Breast epithelium (tissue), 4 donors: ENCODE results near the gene CBY2. TPM values are rescaled to one million over a fixed set of nuclear protein-coding genes. Genes with fewer than 3 reads are reported as not detected.

Experiments
- DNase-seq, 2 donors: peaks; one replicate each; pipeline ENCODE4 v3.0.0-alpha.2; 2019; ENCODE audit warnings: low spot score in 2 of 2
- H3K27ac ChIP-seq, 2 donors: fragments of 200-600 bp; sonication (generic) in 1 of 2; one replicate each; pipeline ENCODE4 v1.5.1; 2016 to 2019; ENCODE audit warnings: mild to moderate bottlenecking in 1 of 2
- H3K27me3 ChIP-seq, 2 donors: fragments of 200-600 bp; sonication (generic) in 1 of 2; one replicate each; pipeline versions ENCODE4 v1.5.1 to v1.6.0; 2017 to 2019; ENCODE audit warnings: control low read depth in 1 of 2, mild to moderate bottlenecking in 1 of 2
- H3K36me3 ChIP-seq: fragments of 200-600 bp; one replicate; pipeline ENCODE4 v1.5.1; 2019
- H3K4me1 ChIP-seq, 2 donors: fragments of 200-600 bp; sonication (generic); one replicate each; pipeline ENCODE4 v1.5.1; 2016 to 2019; ENCODE audit warnings: control low read depth in 1 of 2
- H3K4me3 ChIP-seq, 3 donors: fragments of 200-600 bp; sonication (generic); 1 replicate in 2 of 3; 2 replicates in 1 of 3; pipeline ENCODE4 v1.5.1; 2016 to 2019; ENCODE audit warnings: mild to moderate bottlenecking in 3 of 3, moderate library complexity in 2 of 3
- H3K9me3 ChIP-seq, 2 donors: fragments of 200-600 bp; sonication (generic) in 1 of 2; one replicate each; pipeline ENCODE4 v1.5.1; 2016 to 2019; ENCODE audit warnings: control low read depth in 1 of 2
- POLR2A ChIP-seq: fragments of 450-650 bp; IDR thresholded peaks from one replicate; pipeline ENCODE4 v1.6.1; 2016; ENCODE audit warnings: antibody characterized with exemption, mild to moderate bottlenecking, moderate library complexity
- POLR2AphosphoS5 ChIP-seq, 3 donors: sonication (generic); formaldehyde crosslinking; IDR thresholded peaks; one replicate each; pipeline ENCODE4 v1.6.1; 2017; ENCODE audit warnings: antibody characterized with exemption in 3 of 3
- intact Hi-C: fragments of 100-400 bp; cut with DNase I; formaldehyde crosslinking; loops from one replicate; pipeline ENCODE4 v1.15.1; 2023; ENCODE audit warnings: low total_unique reads
- total RNA-seq, 3 donors: library from RNA; depleted of rRNA; stranded (reverse); fragments of >200 nt; gene quantifications; one replicate each; pipeline ENCODE4 v1.1.0, GENCODE V29; 2016
- TF ChIP-seq, protein P1 (sequence below), 3 donors: fragments of 450-650 bp; IDR thresholded peaks; one replicate each; pipeline ENCODE4 v1.5.1; 2016 to 2017; ENCODE audit warnings: antibody characterized with exemption in 3 of 3, mild to moderate bottlenecking in 3 of 3, moderate library complexity in 3 of 3

Gene CBY2
- total RNA-seq, 3 donors from 2014 or later, result not detected

DNA sequence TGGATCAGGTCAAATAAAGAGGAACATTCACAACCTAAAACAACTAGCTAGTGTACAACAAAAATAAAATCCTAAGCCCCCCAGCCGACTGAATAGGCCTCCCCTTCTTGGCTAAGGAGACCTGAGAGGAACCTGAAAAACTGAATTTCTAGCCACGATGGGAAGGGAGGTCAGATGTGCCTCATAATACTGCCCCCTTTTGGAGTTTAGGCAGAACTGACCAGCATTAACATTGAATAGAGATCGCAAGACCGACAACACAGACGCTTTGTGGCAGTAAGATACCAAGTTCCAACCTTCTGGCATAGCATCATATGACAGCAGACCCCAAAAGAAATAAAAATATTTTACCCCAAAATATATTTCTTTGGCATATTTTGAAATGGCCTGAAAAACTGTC lies 15.9 kb downstream of the CBY2 start:
- TF ChIP-seq POLR2AphosphoS5 (IDR thresholded peaks at IDR 0.05) (no peak), POLR2A (no peak)
- TF ChIP-seq, protein P1, sequence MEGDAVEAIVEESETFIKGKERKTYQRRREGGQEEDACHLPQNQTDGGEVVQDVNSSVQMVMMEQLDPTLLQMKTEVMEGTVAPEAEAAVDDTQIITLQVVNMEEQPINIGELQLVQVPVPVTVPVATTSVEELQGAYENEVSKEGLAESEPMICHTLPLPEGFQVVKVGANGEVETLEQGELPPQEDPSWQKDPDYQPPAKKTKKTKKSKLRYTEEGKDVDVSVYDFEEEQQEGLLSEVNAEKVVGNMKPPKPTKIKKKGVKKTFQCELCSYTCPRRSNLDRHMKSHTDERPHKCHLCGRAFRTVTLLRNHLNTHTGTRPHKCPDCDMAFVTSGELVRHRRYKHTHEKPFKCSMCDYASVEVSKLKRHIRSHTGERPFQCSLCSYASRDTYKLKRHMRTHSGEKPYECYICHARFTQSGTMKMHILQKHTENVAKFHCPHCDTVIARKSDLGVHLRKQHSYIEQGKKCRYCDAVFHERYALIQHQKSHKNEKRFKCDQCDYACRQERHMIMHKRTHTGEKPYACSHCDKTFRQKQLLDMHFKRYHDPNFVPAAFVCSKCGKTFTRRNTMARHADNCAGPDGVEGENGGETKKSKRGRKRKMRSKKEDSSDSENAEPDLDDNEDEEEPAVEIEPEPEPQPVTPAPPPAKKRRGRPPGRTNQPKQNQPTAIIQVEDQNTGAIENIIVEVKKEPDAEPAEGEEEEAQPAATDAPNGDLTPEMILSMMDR (IDR thresholded peaks at IDR 0.05), result no peak
- intact Hi-C loops, result no loop called here
- Histone ChIP-seq H3K4me1 (no peaks in the 10 kb centered on the region), H3K9me3 (no peaks in the 10 kb centered on the region), H3K27ac (no peak overlapping the region), H3K27me3 (no peaks in the 10 kb centered on the region), H3K4me3 (no peak overlapping the region), H3K36me3 (no peaks in the 10 kb centered on the region)
- DNase-seq, result no peak

DNA sequence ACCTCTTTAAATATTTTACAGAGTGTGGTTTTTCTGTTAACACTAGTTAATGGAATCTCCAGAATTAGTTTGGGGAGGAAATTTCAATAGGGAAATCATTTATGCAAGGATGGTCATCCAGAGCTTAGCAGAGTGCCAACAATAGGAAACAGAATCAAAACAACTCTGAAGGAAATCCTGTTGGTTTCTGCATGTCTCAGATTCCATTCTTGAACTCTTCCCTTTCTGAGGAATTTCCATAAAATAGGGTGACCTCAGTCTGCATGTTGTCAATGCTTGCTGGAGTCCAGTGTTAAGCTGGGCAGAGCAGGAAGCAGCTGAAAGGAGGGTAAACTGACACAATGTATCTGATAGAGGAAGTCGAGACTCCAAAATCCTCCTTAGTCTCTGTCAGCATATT lies 16.9 kb downstream of the CBY2 start:
- intact Hi-C loops, result no loop called here
- no peak for DNase-seq
- Histone ChIP-seq H3K4me3 (no peak overlapping the region), H3K9me3 (no peaks in the 10 kb centered on the region), H3K27ac (no peak overlapping the region), H3K36me3 (no peaks in the 10 kb centered on the region), H3K4me1 (no peaks in the 10 kb centered on the region), H3K27me3 (no peaks in the 10 kb centered on the region)
- TF ChIP-seq POLR2AphosphoS5 (IDR thresholded peaks at IDR 0.05) (no peak), POLR2A (no peak)
- TF ChIP-seq, protein P1 (IDR thresholded peaks at IDR 0.05), result no peak

DNA sequence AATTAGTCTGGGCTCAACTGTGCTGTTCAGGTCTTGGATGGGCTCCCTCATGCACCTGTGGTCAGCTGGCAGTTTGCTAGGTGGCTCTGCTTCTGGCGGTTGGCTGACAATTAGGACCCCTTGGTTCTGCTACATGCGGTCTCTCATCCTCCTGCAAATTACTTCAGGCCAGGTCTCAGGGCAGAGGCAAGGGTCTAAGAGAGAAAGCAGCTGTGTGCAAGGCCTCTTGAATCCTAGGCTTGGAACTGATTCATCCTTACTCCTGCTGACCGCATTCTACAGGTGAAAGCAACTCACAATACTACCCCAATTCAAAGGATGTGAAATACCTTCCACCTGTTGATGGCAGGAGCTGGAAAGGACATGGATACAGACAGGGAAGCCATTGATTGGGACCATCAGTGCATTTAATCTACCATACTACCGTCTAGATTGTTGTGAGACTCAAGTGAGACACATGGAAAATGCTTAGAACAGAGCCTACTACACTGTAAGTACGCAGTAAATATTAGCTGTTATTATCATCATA lies 19.1 kb downstream of the CBY2 start:
- no peak overlapping the region for H3K27ac ChIP-seq
- TF ChIP-seq POLR2AphosphoS5 (IDR thresholded peaks at IDR 0.05), result no peak
- no peak for TF ChIP-seq POLR2A
- TF ChIP-seq, protein P1 (IDR thresholded peaks at IDR 0.05), result no peak
- H3K9me3 ChIP-seq, result no peaks in the 10 kb centered on the region
- no peaks in the 10 kb centered on the region for H3K4me1 ChIP-seq
- no peak overlapping the region for H3K4me3 ChIP-seq
- no peak for DNase-seq
- no peaks in the 10 kb centered on the region for H3K27me3 ChIP-seq
- intact Hi-C loops, result no loop called here
- H3K36me3 ChIP-seq, result no peaks in the 10 kb centered on the region

DNA sequence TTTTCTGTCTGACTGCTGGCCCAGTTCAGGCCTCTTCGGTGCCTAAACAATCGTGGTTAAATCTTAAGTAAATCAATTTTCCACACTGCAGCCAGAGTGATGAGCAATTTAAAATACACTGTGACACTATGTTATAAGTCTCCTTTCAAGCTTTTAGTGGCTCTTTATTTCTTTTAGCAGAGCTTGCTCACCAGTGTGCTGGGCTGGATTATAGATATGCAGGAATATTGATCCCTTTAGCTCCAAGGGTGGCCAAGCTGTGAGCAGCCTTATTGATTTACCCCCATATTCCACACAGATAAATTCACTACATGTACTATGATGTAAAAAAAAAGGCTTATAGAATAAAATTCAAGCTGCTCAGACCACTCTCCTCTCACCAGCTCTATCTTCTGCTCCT lies 21.7 kb downstream of the CBY2 start:
- H3K27ac ChIP-seq, result no peak overlapping the region
- H3K9me3 ChIP-seq, result no peaks in the 10 kb centered on the region
- H3K4me1 ChIP-seq, result no peaks in the 10 kb centered on the region
- H3K4me3 ChIP-seq, result no peak overlapping the region
- TF ChIP-seq POLR2AphosphoS5 (IDR thresholded peaks at IDR 0.05) (no peak), POLR2A (no peak)
- TF ChIP-seq, protein P1 (IDR thresholded peaks at IDR 0.05), result no peak
- no peaks in the 10 kb centered on the region for H3K36me3 ChIP-seq
- no peaks in the 10 kb centered on the region for H3K27me3 ChIP-seq
- intact Hi-C loops, result no loop called here
- no peak for DNase-seq

DNA sequence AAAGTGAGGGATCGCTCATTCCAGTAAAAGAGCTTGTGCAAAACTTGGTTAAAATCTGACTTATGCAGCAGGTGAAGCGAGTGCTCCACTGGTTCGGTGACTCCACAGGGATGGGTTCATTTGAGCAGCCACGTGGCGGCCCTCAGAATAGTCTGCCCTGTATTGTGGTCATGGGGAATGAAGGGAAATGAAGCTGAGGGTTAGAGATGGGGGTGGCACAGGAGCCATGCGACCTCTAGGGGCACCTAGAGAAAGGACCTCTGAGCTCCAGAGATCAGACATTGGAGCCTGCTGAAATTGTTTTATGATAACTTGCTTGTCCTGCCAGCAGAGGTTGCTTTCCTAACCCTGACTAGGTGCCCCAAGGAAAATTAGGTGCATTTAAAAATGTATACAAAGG lies 26.6 kb downstream of the CBY2 start:
- DNase-seq, result no peak
- Histone ChIP-seq H3K27ac (no peak overlapping the region), H3K4me1 (no peaks in the 10 kb centered on the region), H3K4me3 (no peak overlapping the region), H3K36me3 (no peaks in the 10 kb centered on the region), H3K9me3 (no peaks in the 10 kb centered on the region), H3K27me3 (no peaks in the 10 kb centered on the region)
- intact Hi-C loops, result no loop called here
- TF ChIP-seq POLR2AphosphoS5 (IDR thresholded peaks at IDR 0.05) (no peak), POLR2A (no peak)
- TF ChIP-seq, protein P1 (IDR thresholded peaks at IDR 0.05), result no peak
